Nasal cavity respiratory epithelium epithelial cell of viscerocranial mucosa (primary cell): Measurements from ENCODE around the gene FAM131A. TPM values are rescaled to one million over a fixed set of nuclear protein-coding genes. Genes with fewer than 3 reads are reported as not detected.

Experiments
- total RNA-seq: library from RNA; depleted of rRNA; stranded (reverse); fragments of >200 nt; gene quantifications from 2 replicates; pipeline ENCODE4 v1.2.3, GENCODE V29; 2014

The FAM131A gene, protein sequence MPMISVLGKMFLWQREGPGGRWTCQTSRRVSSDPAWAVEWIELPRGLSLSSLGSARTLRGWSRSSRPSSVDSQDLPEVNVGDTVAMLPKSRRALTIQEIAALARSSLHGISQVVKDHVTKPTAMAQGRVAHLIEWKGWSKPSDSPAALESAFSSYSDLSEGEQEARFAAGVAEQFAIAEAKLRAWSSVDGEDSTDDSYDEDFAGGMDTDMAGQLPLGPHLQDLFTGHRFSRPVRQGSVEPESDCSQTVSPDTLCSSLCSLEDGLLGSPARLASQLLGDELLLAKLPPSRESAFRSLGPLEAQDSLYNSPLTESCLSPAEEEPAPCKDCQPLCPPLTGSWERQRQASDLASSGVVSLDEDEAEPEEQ
- total RNA-seq = 17.6 and 22.6 TPM in 2 replicates

DNA sequence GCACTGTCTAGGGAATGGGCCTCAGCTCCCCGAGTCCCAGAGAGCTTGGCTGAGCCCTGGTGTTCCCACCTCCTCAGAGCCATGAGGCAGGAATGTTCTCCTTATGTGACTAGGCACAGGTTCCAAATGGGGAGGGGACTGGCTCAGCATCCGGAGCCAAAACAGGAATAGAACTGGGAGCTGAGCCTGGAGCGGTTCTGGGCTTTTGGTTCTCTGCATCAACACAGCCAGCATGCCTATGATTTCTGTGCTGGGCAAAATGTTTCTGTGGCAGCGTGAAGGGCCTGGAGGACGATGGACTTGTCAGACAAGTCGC lies at the start of gene FAM131A:
Gene FAM131A (plus strand): TSS at position 202 of the 316 bp plus-strand sequence. CDS start 31 bp downstream, at position 233.

DNA sequence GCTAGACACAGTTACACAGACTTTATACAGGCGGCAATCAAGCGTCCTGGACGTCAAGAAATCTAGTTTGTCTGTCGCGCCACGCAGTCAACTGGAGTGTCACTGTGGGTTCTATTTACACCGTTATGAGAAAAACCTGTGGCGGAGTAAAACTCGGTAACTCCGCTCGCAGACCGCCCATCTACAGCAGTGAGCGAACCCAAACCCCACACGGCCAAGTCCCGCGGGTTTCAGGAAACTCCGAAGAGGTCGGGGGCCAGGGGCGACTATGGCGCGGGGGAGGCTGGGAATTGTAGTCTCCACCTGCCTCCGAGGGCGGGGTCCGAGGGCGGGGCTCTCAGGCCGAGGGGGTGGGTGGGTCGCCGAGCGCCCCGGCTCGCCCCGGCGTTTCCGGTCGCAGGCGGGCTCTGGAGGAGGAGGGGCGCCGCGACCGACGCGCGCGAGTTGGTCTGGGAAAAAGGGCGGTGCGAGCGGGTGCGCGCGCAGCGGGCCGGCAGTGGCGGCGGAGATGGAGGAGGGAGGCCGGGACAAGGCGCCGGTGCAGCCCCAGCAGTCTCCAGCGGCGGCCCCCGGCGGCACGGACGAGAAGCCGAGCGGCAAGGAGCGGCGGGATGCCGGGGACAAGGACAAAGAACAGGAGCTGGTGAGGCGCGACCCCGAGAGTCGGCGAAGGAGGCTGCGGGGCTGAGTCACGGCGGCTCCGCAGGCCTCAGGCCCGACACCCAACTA lies 38.5 kb upstream of the FAM131A start, which contains the start of gene PSMD2:
Gene PSMD2 (plus strand): TSS at position 483 of the 729 bp plus-strand sequence. CDS start 26 bp downstream, at position 509.

DNA sequence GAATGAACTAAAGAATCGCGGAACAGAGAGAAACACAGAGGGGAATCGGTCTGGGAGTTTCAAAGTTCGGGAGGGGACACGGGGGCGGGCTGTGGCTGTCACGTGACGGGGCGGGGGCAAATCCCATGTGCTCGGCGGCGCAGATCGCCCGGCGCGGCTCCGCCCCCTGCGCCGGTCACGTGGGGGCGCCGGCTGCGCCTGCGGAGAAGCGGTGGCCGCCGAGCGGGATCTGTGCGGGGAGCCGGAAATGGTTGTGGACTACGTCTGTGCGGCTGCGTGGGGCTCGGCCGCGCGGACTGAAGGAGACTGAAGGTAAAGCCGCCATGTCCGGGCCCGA lies 23.1 kb upstream of the FAM131A start, which contains the start of gene EIF4G1:
Gene EIF4G1 (plus strand): TSS at position 244 of the 337 bp plus-strand sequence. CDS start 1,191 bp downstream, outside the sequence.

DNA sequence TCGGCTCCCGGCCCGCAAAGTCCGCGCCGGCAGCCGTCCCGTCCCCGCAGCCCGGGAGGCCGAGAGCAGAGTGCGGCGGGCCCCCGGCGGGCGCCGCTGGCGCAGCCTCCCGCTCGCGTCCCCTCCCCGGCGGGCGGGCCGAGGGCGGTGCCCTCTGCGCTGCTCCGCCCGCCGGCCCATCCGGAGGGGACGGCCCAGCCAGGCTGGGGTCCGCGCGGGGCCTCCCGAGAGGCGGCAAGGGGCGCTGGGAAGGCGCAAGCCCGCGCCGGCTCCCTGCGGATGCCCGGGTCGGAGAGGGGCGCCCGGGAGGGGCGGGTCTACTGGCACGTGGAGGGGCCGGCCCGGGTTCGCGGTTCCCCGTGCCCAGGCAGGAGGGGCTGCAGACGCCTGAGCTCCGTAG lies 24.1 kb downstream of the FAM131A start, which contains the start of the genes CLCN2 and POLR2H:
Gene CLCN2 (minus strand): TSS at position 74 of the 400 bp plus-strand sequence. CDS start 126 bp downstream, outside the sequence.
Gene POLR2H (plus strand): TSS at position 179 of the 400 bp plus-strand sequence. CDS start 1,783 bp downstream, outside the sequence.

DNA sequence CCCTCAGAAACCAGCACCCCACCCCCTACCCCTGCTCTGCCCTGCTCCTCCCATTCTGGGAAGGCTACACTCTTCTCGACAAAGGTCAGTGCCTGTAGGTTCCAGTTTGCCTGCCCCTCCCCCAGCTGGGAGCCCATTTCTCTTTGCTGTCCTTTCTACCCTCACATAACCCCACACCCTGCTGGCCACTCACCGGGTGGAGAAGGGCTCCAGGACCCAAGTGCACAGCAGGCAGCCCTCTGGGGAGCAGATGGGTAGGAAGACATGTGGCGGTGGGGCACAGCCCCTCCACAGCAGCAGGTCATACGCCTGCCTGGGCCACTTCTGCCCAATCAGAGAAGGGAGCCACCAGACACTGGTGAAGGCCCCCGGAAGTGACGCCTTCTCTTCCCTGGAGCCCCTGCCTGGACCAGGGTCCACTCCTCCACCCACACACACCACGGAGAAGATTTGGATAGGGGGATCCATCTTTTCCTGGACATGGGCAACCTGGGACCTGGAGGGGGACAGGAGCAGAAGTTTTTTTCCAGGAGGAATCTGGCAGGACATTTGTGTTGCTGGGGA lies 40.6 kb downstream of the FAM131A start, which contains the start of gene THPO:
Gene THPO (minus strand): TSS at position 326 of the 564 bp plus-strand sequence. CDS start 1,948 bp downstream, outside the sequence.

DNA sequence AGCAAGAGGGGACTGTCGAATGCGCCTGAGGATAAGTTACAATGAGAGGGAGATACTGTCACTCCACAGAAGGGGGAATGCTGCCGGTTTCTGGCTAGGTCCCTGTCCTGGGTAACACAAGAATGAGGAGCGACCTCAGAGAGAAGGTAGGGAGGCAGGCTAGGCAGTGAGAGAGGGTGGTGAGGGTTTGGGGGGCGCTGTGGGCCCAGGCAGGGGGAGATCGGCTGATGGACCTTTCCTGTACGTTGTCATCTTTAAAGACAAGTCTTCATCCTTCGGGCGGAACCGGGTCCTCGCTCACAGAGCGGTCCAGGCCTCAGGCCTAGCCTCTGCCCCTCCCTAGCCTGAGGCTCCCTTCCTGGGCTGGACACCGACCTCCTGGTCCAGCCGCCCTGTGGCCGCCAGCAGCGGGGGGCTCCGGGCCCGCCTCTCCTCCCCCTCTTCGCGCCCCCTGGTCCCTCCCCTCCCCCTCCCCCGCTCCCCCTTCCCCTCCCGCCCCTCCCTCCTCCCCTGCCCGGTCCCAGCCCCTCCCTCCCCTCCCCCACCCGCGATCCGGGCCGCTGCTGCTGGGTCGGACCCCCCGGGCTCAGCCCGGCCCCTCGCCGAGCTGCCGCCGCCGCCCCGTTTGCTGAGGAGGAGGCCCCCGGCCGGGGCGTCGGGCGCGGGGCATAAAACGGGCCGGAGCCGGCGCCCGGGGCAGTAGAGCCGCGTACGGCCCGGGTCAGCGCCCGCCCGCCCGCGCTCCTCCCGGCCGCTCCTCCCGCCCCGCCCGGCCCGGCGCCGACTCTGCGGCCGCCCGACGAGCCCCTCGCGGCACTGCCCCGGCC lies 42.2 kb downstream of the FAM131A start, which contains the start of gene CHRD:
Gene CHRD (plus strand): TSS at position 697 of the 827 bp plus-strand sequence. CDS start 265 bp downstream, outside the sequence.

Other genes starting within 250 kb of the FAM131A start
- gene HTR3E, start 240.5 kb upstream of the FAM131A start, total RNA-seq = not detected in 2 replicates
- 31.1 and 37.1 TPM in 2 replicates for gene EIF2B5, start 202.2 kb upstream of the FAM131A start, total RNA-seq
- 28.0 and 54.0 TPM in 2 replicates for gene DVL3, start 182.2 kb upstream of the FAM131A start, total RNA-seq
- 155 and 294 TPM in 2 replicates for gene AP2M1, start 162.7 kb upstream of the FAM131A start, total RNA-seq
- 68.0 and 69.3 TPM in 2 replicates for gene ABCF3, start 151.4 kb upstream of the FAM131A start, total RNA-seq
- not detected in 2 replicates for gene VWA5B2, start 108.0 kb upstream of the FAM131A start, total RNA-seq
- 41.7 and 45.7 TPM in 2 replicates for gene ALG3, start 88.6 kb upstream of the FAM131A start, total RNA-seq
- 10.3 and 10.9 TPM in 2 replicates for gene EEF1AKMT4, start 87.9 kb upstream of the FAM131A start, total RNA-seq
- under 0.01 TPM in 1 of 2 replicates, not detected in the other for gene CAMK2N2, start 76.0 kb upstream of the FAM131A start, total RNA-seq
- not detected in 2 replicates for gene ECE2, start 61.6 kb upstream of the FAM131A start, total RNA-seq
- 448 and 508 TPM in 2 replicates for gene PSMD2, start 38.4 kb upstream of the FAM131A start, total RNA-seq
- 315 and 659 TPM in 2 replicates for gene EIF4G1, start 23.0 kb upstream of the FAM131A start, total RNA-seq
- gene CLCN2, start 24.0 kb downstream of the FAM131A start, total RNA-seq = 2.1 and 4.8 TPM in 2 replicates
- gene POLR2H, start 24.1 kb downstream of the FAM131A start, total RNA-seq = 47.8 and 50.2 TPM in 2 replicates
- not detected in 2 replicates for gene THPO, start 40.6 kb downstream of the FAM131A start, total RNA-seq
- gene CHRD, start 42.5 kb downstream of the FAM131A start, total RNA-seq = not detected in 2 replicates
- 11.3 and 38.6 TPM in 2 replicates for gene EPHB3, start 224.2 kb downstream of the FAM131A start, total RNA-seq